ENCODE results near the gene HACL1. TPM values are rescaled to one million over a fixed set of nuclear protein-coding genes. Genes with fewer than 3 reads are reported as not detected.

HACL1 gene
- total RNA-seq, 1 experiment from 2014 or later = 20.5 TPM

GRCh38 chr3:15636028-15636709 lies 34.8 kb upstream of the HACL1 start:
- POLR2A ChIA-PET = interaction anchor here (1.1 to 1.9 kb wide), 2 partner anchors 10 to 35 kb away, joined by 3 to 9 read pairs; partner anchors contain the start of genes BTD and HACL1
- H3K4me2 ChIP-seq (ENCODE audit: low read length) = peak overlapping the region; percentile 91
- H4K20me1 ChIP-seq (ENCODE audit: insufficient read depth) = no peaks in the 10 kb centered on the region
- H3K4me3 ChIP-seq (replicated peaks in 1 of 2; ENCODE audit: low read depth in 1 of 2, low read length in 2 of 2) = peak overlapping the region; percentile 26 to 52
- H3K9me3 ChIP-seq (ENCODE audit: control insufficient read depth in 1 of 2, insufficient read depth in 1 of 2, low read depth in 1 of 2, low read length in 2 of 2) = no peaks in the 10 kb centered on the region
- H3K27me3 ChIP-seq (ENCODE audit: insufficient read depth, low read length) = no peaks in the 10 kb centered on the region
- H3K9ac ChIP-seq (ENCODE audit: low read length) = peak overlapping the region; percentile 62
- CTCF ChIA-PET = no interaction called here
- intact Hi-C loops (cut with micrococcal nuclease) = loop anchor here (10.0 kb wide), 1 partner anchor 409 kb away; no protein-coding TSS in a partner anchor
- RAD21 ChIA-PET (ENCODE audit: low non-redundant PET in 1 of 2, low total read pairs in 2 of 2, uncharacterized antibody in 2 of 2, unreplicated experiment in 2 of 2) = interaction anchor here in 1 of 2 experiments (0.6 kb wide), 1 partner anchor 132 kb away, joined by 3 read pairs; no protein-coding TSS in a partner anchor
- H3K4me1 ChIP-seq (ENCODE audit: control insufficient read depth in 1 of 2, insufficient read depth in 2 of 2, low read length in 2 of 2) = peaks cover 26 to 76% of the 10 kb centered on the region in 2 experiments
- H3K9me2 ChIP-seq (ENCODE audit: insufficient read depth) = no peaks in the 10 kb centered on the region
- peak overlapping the region; percentile 75 for H2AFZ ChIP-seq (ENCODE audit: low read depth, low read length, poor library complexity, severe bottlenecking)
- peak; percentile 67 for DNase-seq (ENCODE audit: low read depth, low spot score)
- H3K27ac ChIP-seq (ENCODE audit: low read depth, low read length) = peak overlapping the region; percentile 72
- BruUV-seq (replicated peaks) = TSS peak; percentile 82
- no peaks in the 10 kb centered on the region for H3K36me3 ChIP-seq (ENCODE audit: control insufficient read depth in 1 of 2, insufficient read depth in 2 of 2, low read length in 2 of 2)
- ATAC-seq = peak; percentile 75
- no peaks in the 10 kb centered on the region for H3K79me2 ChIP-seq (ENCODE audit: insufficient read depth, low read length)
- TF ChIP-seq CEBPB (IDR thresholded peaks at IDR 0.05; ENCODE audit: low read depth) (no peak; the same call in 1 of the 2 replicates), FOSL1 (IDR thresholded peaks at IDR 0.05; ENCODE audit: low read depth) (peak; percentile 67), TCF7L2 (IDR thresholded peaks at IDR 0.05; ENCODE audit: borderline replicate concordance, extremely low read depth, insufficient read depth, insufficient read length) (no peak), REST (IDR thresholded peaks at IDR 0.05; ENCODE audit: low read depth) (no peak), ZNF274 (IDR thresholded peaks at IDR 0.05; ENCODE audit: low read depth, low read length) (no peak), MAX (IDR thresholded peaks at IDR 0.05) (peak; percentile 60; the same call in 1 of the 2 replicates), JUND (IDR thresholded peaks at IDR 0.05) (peak; percentile 71), SP1 (IDR thresholded peaks at IDR 0.05; ENCODE audit: low read depth) (peak; percentile 54), SRF (IDR thresholded peaks at IDR 0.05; ENCODE audit: low read depth) (no peak)
- TF ChIP-seq, protein P1, sequence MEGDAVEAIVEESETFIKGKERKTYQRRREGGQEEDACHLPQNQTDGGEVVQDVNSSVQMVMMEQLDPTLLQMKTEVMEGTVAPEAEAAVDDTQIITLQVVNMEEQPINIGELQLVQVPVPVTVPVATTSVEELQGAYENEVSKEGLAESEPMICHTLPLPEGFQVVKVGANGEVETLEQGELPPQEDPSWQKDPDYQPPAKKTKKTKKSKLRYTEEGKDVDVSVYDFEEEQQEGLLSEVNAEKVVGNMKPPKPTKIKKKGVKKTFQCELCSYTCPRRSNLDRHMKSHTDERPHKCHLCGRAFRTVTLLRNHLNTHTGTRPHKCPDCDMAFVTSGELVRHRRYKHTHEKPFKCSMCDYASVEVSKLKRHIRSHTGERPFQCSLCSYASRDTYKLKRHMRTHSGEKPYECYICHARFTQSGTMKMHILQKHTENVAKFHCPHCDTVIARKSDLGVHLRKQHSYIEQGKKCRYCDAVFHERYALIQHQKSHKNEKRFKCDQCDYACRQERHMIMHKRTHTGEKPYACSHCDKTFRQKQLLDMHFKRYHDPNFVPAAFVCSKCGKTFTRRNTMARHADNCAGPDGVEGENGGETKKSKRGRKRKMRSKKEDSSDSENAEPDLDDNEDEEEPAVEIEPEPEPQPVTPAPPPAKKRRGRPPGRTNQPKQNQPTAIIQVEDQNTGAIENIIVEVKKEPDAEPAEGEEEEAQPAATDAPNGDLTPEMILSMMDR (IDR thresholded peaks at IDR 0.05 in 2 of 3, conservative IDR thresholded peaks at IDR 0.05 in 1 of 3; ENCODE audit: borderline replicate concordance in 1 of 3, insufficient read depth in 1 of 3, low read depth in 2 of 3, low read length in 2 of 3) = no peak
